NCI-H345 (cell line): ENCODE data around the gene BRINP2.

Experiments used
- DNase-seq: peaks from one replicate; lab custom pipeline; 2025; lab: John Stamatoyannopoulos, UW

BRINP2 gene

GRCh38 chr1:177170756-177171535 is at the start of gene BRINP2:
TSS of gene BRINP2 (plus strand) at chr1:177170958. CDS start at chr1:177229877, 58,919 bp downstream.
- peak; percentile 83 for DNase-seq

- DNase-seq: no peak
Observed at GRCh38 chr1:177122461-177123251, 48.1 kb upstream of the BRINP2 start.

GRCh38 chr1:177124577-177125278 is 46.0 kb upstream of the BRINP2 start:
- DNase-seq: no peak

GRCh38 chr1:177126267-177126666 is 44.5 kb upstream of the BRINP2 start:
- no peak for DNase-seq

- no peak for DNase-seq
Observed at GRCh38 chr1:177128665-177129281, 42.0 kb upstream of the BRINP2 start.

- no peak for DNase-seq
Observed at GRCh38 chr1:177130451-177130945, 40.3 kb upstream of the BRINP2 start.

GRCh38 chr1:177131723-177132122 is 39.0 kb upstream of the BRINP2 start:
- no peak for DNase-seq

- no peak for DNase-seq
Observed at GRCh38 chr1:177132141-177132540, 38.6 kb upstream of the BRINP2 start.

GRCh38 chr1:177133977-177134538 is 36.7 kb upstream of the BRINP2 start:
- no peak for DNase-seq

GRCh38 chr1:177135250-177135649 is 35.5 kb upstream of the BRINP2 start:
- DNase-seq: no peak

GRCh38 chr1:177137814-177138213 is 32.9 kb upstream of the BRINP2 start:
- DNase-seq: no peak

- DNase-seq: no peak
Observed at GRCh38 chr1:177138347-177138746, 32.4 kb upstream of the BRINP2 start.

- DNase-seq: no peak
Observed at GRCh38 chr1:177142010-177142409, 28.7 kb upstream of the BRINP2 start.

GRCh38 chr1:177142791-177143271 is 27.9 kb upstream of the BRINP2 start:
- DNase-seq: no peak

GRCh38 chr1:177145106-177146070 is 25.4 kb upstream of the BRINP2 start:
- DNase-seq: no peak

GRCh38 chr1:177146499-177146898 is 24.3 kb upstream of the BRINP2 start:
- no peak for DNase-seq

- no peak for DNase-seq
Observed at GRCh38 chr1:177162243-177162642, 8.5 kb upstream of the BRINP2 start.

GRCh38 chr1:177163844-177164379 is 6.8 kb upstream of the BRINP2 start:
- peak; percentile 50 for DNase-seq

GRCh38 chr1:177164380-177165068 is 6.2 kb upstream of the BRINP2 start, which contains the start of gene ASTN1:
TSS of gene ASTN1 (minus strand) at chr1:177164712. CDS start at chr1:177164676, 36 bp downstream.
- DNase-seq: peak; percentile 50
